AG09319 (cell line): ENCODE data around the gene GATAD2A.

Source experiments
- DNase-seq: peaks from one replicate; pipeline ENCODE4 v3.0.0-alpha.2; 2010; ENCODE audit warnings: low read depth; ENCODE audit errors: extremely low read depth
- TF ChIP-seq, protein P1 (sequence below): IDR thresholded peaks from 2 replicates; pipeline ENCODE4 v1.5.1; 2011; ENCODE audit warnings: low read depth, mild to moderate bottlenecking, inconsistent platforms, low read length, moderate library complexity

The GATAD2A gene

DNA sequence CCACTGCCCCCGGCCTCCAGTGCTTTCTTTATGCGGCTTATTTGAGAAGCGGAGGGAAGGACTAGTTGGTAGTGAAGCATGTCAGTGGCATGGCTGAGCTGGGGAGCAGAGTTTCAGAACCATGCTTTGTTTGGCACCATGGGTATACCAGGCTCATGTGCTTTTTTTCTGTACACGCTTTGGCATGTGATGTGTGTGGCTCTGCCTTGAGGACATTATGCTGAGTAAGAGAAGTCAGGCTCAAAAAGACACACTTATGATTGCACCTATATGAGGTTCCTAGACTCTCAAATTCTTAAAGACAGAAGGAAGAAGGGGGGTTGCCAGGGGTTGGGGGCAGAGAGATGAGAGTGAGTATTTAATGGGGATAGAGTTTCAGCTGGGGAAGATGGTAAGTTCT lies 21.3 kb downstream of the GATAD2A start:
- TF ChIP-seq, protein P1, sequence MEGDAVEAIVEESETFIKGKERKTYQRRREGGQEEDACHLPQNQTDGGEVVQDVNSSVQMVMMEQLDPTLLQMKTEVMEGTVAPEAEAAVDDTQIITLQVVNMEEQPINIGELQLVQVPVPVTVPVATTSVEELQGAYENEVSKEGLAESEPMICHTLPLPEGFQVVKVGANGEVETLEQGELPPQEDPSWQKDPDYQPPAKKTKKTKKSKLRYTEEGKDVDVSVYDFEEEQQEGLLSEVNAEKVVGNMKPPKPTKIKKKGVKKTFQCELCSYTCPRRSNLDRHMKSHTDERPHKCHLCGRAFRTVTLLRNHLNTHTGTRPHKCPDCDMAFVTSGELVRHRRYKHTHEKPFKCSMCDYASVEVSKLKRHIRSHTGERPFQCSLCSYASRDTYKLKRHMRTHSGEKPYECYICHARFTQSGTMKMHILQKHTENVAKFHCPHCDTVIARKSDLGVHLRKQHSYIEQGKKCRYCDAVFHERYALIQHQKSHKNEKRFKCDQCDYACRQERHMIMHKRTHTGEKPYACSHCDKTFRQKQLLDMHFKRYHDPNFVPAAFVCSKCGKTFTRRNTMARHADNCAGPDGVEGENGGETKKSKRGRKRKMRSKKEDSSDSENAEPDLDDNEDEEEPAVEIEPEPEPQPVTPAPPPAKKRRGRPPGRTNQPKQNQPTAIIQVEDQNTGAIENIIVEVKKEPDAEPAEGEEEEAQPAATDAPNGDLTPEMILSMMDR: no peak
- DNase-seq: no peak

DNA sequence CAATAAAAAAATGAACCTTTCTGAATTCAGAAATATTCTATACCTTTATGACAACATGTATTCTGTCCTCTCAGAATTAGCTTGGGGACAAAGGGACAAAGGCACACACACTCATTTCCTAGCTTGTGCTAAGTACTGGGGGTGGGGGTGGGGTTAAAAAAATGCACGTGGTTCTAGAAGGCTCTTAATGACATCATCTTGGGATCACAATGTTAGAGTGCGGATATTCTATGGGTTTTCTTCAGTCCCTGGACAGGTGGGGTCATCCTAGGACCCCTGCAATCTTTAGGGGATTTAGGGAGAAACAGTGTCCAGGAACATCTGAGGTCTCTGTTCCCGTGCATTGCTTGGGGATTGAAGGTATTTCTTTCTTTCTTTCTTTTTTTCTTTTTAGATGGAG lies 21.8 kb downstream of the GATAD2A start:
- no peak for DNase-seq
- TF ChIP-seq, protein P1: no peak

DNA sequence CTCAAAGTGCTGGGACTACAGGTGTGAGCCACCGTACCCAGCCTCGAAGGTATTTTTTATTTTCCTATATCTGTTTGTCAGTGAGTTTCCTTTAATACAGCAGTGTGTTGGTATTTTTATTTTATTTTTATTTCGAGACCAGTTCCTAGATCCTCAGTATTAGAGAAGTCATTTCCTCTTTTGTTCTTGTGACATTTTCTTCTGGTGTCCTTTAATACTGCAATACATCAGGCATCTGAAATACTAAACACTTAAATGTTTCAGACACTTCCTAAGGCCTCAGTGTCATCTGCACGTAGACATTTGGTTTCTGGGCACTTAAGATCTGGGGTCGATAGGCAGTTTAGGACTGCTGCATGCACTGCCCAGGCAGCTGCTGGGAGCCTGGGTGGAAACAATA lies 22.5 kb downstream of the GATAD2A start:
- DNase-seq: no peak
- TF ChIP-seq, protein P1: no peak

DNA sequence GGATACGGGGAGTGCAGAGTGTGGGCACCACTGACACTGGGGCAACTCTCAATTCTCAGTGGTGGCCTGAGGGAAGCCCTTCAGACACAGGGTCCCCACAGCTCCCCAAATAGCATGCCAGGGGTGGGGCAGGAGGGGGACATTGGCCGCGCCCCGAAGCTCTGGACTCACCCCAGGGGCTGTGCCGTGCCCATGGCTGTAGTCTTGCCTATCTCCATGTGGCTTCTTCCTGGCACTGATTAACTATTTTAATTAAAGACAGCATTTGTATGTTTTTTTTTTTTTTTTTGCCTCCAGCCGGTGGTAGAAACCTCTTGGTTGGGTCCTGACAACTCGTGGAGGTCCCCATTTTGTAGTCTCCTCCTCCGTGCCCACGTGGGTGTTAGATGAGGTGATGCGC lies 23.3 kb downstream of the GATAD2A start:
- DNase-seq: no peak
- TF ChIP-seq, protein P1: no peak

DNA sequence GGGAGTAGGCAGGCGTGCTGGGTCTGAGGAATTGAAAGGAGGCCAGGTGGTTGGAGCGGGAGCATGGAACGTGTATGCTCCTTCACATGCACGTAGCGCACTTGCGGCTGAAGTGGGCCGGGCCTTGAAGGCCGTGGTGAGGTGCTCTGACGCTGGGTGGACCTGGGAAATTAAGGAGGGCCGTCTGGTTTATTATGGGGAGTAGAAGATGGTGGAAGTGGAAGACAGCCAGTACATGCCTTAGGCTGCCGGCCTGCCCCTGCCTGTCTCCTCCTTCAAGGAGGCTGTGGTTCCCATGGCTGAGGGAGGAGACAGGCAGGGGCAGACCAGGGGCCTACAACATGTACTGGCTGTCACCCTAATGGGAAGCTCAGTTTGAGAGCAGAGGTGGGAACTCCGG lies 23.9 kb downstream of the GATAD2A start:
- TF ChIP-seq, protein P1: no peak
- DNase-seq: no peak

DNA sequence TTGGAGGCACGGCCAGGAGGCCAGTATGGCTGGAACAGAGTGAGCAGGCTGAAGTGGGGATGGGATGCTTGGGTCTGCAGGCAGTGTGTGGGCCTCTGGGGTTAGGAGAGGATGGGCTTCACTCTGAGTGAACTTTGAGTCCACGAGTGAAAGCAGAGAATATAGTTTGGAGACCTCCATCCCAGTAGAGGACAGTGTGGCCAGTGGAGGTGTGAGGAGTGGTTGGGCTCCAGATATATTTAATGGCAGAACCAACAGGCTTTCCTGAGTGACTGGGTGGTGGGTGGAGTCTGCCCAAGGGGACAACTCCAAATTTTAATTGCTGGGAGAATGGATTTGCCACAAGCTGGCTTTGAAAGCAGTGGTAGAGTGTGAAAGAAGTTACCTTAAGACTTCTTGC lies 27.3 kb downstream of the GATAD2A start:
- no peak for DNase-seq
- TF ChIP-seq, protein P1: no peak

DNA sequence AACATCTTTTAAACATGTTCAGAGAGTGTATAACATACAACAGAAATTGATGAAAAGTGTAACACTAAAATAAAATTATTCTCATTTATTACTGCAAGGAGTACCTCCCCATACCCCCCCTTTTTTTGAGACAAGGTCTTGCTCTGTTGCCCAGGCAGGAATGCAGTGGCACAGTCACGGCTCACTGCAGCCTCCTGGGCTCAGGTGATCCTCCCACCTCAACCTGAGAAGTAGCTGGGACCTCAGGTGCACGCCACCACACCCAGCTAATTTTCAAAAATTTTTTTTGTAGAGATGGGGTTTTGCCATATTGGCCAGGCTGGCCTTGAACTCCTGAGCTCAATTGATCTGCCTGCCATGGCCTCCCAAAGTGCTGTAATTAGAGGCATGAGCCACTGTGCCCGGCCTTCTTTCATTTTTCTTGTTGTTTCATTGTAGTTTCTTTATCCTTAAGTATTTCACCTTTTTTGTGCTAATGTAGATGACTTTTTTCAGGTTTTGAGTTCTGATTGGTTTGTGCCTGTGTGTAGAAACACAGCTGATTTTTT lies 28.3 kb downstream of the GATAD2A start:
- no peak for DNase-seq
- TF ChIP-seq, protein P1: no peak
